HG03196 (cell line): ENCODE data around the gene SUB1.
A peak's percentile ranks its signal among the peaks of the same experiment; 100 is the strongest.
"Not testable (repeated sequence)": the region's sequence is repeated elsewhere in the genome, so short reads cannot be mapped to it uniquely, and the experiment has no call there.

Experiments
- ATAC-seq: cut with Tn5 transposase; IDR thresholded peaks from one replicate; pipeline ENCODE4 v1.9.1; 2021; ENCODE audit not compliant: unreplicated experiment

SUB1 gene

DNA sequence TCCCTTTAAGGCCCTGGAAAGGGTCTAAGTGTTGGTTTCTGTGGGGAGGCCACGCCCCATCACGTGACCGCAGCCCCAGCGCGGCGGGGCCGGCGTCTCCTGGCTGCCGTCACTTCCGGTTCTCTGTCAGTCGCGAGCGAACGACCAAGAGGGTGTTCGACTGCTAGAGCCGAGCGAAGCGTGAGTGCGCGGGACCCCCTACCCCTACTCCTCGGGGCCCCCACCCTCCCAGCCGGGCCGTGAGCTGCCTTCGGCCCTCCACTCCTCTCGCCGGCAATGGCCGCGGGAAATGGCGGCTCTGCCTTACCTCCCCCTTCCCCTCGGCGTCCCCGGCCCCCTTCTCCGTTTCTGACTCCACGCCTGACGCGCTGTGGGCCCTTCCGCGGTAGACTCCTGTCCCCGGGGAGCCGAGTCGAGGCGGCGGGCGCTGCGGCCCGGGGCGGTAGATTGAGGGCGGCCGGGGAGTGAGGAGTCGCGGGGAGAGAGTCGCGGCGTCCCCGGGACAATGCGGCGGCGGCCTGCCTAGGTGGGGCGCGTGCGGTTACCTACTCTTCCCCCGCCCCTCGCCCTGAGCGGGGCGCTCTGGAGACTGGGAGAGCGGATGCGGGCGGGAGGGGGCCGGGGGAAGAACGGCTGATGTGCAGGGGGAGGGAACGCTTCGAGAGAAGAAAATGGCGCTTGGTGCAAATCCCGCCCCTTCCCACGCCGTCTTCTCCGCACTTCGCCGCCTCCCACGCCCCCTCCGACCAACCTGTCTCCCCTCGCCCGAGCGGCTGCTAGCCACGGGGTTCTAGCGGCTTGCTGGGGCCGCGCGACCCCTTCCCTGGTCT is at the start of gene SUB1:
TSS of gene SUB1 (plus strand) at position 112 of the 830 bp plus-strand sequence. CDS start 2,956 bp downstream, outside the sequence.
- ATAC-seq, result peak; percentile 47

- no peak for ATAC-seq
Observed at GRCh38 chr5:32536246-32536645, 49.1 kb upstream of the SUB1 start.

GRCh38 chr5:32537437-32538029 is 47.8 kb upstream of the SUB1 start:
- ATAC-seq, result peak; percentile 2

GRCh38 chr5:32538031-32538547 is 47.3 kb upstream of the SUB1 start:
- ATAC-seq, result peak; percentile 80

GRCh38 chr5:32539981-32540845 is 45.1 kb upstream of the SUB1 start:
- no peak for ATAC-seq

DNA sequence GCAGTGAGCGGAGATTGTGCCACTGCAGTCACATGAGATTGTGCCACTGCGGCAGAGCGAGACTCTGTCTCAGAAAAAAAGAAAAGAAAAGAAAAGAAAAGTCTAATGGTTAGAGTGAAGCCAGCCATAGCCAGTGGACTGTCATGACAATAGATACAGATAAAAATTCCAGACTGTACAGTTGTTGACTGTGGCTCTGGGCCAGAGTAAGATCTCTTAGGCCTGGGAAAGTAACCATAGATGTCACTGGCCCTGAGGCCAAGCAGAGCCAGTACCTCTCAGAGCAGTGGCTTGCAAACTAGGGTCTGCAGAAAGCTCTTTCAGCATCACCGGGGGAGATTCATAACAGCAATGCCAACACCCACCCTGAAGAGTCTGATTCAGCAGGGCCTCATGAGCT is 44.1 kb upstream of the SUB1 start:
- no peak for ATAC-seq

DNA sequence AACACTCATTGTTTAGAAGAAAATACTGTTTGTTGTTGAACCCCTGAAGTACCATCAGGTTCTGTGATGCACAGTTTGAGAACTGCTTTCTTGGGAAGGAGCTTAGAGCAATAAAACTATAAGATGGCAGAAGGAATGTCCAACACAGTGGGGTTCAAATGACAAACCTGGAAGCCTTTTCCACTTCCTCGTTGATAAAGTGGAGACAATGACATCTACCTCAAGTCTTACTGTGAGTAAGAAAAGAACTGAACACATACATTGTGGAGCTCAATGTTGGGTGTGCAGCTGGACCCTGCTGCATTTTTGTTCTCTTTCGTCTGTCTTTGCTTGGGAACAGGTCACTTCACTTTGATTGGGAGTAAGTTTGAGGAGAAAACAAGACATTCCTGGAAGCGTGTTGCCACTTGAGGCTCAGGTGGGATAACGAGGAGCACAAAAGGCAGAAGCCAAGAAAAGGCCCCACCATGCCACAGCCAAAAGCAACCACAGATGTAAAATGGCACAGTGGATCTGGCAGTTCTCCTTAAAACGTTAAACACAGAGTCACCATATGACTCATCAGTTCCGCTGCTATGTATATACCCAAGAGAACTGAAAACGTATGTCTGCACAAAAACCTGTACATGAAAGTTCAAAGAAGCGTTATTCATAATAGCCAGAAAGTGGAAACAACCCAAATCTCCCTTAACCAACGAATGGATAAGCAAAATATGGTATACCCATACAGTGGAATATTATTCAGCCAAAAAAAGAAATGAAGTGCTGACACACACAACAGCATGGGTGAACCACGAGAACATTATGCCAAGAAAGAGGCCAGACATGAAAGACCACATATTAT is 42.9 kb upstream of the SUB1 start:
- peak; percentile 69 for ATAC-seq

DNA sequence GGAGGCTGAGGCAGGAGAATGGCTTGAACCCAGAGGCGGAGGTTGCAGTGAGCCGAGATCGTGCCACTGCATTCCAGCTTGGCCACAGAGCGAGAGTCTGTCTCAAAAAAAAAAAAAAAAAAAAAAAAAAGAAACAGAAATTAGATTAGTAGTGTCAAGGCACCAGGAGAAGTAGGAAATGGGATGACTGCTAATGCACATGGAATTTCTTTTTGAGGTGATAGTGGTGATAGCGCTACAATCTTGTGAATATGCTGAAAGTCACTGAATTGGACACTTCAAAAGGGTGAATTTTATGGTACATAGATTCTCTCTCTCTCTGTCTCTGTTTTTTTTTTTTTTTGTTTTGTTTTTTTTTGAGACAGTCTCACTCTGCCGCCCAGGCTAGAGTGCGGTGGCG is 42.1 kb upstream of the SUB1 start:
- no peak for ATAC-seq

GRCh38 chr5:32545102-32545800 is 40.1 kb upstream of the SUB1 start:
- ATAC-seq, result no peak

DNA sequence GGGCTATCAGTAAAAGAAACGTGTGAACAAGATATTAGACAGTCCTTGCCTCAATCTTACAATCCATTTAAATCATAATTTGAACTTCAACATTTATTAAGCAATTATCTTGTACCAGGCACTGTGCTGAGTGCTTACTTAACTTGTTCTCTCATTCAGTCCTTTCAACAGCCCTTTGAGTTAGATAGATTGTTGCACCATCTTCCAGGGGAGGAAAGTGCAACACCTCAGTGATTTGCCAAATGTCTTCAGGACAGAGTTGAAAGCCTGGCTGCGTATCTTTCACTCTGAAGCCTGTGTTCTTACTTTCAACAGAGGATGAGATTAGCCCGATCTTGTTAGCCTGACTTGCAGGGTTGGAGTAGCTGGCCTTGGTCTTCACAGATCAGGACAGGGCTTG is 34.2 kb upstream of the SUB1 start:
- ATAC-seq, result no peak

DNA sequence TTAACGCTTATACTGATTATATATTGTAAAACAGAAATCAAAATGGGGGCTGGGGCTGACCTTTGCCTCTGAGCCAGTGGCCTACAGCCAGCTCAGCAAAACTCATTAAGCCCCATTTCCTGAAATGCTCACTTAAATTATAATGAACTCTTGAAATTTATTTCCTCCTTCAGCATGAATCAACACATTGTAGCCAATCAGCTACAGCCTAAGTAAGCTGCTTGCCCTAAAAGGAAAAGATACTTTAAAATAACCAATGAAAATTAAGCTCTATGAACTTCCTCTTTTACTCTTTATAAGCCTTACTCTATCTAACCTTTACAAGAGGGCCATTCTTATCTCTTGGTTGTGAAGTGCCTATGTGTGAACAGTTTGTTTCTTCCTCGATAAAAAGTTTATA is 33.5 kb upstream of the SUB1 start:
- no peak for ATAC-seq

DNA sequence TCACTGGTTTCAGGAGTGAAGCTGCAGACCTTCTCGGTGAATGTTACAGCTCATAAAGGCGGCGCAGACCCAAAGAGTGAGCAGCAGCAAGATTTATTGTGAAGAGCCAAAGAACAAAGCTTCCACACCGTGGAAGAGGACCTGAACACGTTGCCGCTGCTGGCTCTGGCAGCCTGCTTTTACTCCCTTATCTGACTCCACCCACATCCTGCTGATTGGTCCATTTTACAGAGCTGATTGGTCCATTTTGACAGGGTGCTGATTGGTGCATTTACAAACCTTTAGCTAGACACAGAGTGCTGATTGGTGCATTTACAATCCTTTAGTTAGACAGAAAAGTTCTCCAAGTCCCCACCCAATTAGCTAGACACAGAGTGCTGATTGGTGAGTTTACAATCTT is 32.9 kb upstream of the SUB1 start:
- ATAC-seq, result not testable (repeated sequence)

DNA sequence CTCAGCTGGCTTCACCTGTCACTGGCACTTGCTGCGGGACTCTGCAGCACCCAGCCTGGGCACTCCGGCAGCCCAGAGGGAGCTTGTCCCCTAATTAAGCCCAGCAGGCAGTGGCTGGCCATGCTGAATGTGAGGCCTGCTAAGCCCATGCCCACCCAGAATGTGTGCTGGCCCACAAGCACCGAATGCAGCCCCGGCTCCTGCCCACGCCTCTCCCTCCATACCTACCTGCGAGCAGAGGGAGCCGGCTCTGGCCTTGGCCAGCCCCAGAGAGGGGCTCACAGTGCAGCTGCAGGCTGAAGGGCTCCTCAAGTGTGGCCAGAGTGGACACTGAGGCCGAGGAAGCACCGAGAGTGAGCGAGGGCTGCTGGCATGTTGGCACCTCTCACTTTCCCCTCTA is 32.4 kb upstream of the SUB1 start:
- no peak for ATAC-seq

DNA sequence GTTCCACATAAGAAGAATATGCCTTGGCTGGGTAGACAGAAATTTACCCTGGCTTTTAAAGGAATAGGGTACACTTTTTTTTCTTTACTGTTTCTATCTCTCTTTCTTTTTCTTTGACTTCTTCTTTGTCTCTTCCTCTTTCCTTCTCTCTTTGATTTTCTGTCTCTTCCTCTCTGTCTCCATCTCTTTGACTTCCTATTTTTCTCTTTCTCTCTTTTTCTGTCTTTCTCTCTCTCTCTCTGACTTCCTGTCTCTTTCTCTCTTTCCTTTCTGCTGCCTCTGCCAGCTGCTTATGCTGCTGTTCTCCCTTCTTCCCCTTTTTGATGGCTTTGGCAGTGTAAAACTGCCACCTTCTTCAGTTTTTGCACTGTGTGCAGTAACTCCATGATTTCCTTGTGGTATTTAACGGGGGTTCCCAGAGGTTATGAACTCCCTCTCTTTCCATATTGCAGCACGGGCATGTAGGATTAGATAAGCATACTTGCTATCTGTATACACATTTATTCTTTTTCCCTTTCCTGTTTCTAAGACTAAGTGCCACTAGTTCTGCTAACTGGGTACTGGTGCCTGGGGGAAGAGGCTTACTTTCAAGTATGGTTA is 31.1 kb upstream of the SUB1 start:
- ATAC-seq, result not testable (repeated sequence)

DNA sequence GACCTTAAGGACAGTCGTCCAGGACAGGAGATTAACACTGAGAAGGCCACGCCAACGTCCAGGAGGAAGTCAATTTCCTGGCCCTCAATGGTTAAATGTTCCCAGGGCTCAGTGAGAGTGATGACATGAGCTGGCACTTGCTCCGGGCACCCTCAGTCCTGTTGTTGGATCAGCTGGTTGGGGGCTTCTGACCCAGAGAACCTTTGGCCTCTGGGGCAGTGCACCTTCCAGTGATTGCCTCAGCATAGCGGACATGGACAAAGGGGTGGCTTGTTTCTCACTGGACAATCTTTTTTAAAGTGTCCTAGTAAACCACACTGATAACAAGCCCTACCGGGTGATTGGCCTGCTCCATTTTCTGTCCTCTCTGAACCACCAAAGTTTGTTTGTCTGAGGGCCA is 28.8 kb upstream of the SUB1 start:
- not testable (repeated sequence) for ATAC-seq

GRCh38 chr5:32559411-32559810 is 25.9 kb upstream of the SUB1 start:
- no peak for ATAC-seq

DNA sequence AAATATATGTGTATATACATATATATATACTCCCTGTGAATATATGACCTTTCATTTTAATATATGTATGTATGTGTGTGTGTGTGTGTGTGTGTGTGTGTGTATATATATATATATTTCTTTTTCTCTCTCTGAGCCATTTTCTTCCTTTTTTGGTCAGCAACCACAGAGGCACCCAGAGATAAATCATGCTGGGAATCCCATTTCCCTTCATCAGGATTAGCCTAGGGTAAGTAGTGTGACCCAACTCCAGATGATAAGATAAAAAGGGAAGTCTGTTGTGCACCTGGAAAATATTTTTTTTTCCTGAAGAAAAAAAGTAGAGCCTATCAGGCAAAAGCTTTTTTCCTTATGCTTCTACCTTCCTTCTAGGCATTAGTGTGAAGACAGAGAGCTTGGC is 25.4 kb upstream of the SUB1 start:
- ATAC-seq, result no peak

DNA sequence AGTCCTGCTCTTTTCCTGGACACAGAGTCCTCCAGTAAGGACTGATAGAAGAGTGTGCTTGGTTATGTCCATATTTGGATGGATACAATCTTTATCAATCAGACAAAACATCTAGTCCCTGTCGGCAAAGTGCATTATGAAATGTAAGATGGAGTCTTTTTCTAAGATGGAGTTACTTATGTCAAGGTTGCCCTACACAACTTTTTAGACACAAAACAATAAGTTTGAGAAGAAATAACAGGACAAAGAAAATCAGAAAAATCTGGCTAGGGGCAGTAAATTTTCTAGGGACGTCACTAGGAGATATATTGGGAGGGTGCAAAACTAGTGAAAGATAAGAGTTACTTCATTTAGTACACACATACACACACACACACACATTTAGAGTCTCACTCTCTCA is 23.3 kb upstream of the SUB1 start:
- no peak for ATAC-seq

DNA sequence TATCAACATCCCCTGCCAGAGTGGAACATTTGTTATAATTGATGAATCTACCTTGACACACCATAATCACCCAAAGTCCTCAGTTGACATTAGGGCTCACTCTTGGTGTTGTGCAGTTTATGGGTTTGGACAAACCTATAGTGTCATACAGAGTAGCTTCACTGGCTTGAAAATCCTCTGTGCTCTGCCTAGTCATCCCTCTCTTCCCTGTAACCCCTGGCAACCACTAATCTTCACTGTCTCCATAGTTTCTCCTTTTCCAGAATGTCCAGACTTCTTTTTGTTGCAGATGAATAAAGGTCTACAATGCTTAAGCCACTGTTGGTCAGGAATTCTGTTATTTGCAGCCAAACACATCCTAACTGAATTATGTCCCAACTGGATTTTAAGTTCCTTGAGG is 22.5 kb upstream of the SUB1 start:
- ATAC-seq, result no peak

DNA sequence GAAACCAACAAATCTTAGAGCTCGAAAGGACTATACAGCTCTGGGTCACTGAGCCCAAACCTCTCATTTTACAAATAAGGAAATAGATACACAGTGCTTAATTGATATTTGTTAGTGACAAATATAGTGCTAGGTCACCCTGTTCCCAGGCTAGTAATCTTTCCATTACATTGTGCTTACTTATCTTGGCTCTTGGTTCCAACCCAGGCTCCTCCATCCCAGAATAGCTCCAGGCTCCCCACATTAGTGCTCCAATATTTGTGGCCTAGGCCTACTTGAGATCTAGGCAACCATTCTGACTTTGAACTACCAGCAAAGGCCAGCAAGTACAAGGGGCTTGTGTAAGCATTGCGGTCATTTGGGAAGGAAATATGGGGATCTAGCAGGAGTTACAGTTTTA is 21.7 kb upstream of the SUB1 start:
- no peak for ATAC-seq
